GM23248 (cell line): ENCODE results near the gene HOMER2. TPM values are rescaled to one million over a fixed set of nuclear protein-coding genes. Genes with fewer than 3 reads are reported as not detected.

Source experiments
- DNase-seq: peaks from one replicate; pipeline ENCODE4 v3.0.0-alpha.2; 2015
- H2AFZ ChIP-seq: fragments of 200-600 bp; sonication (generic); 2 replicates; pipeline ENCODE4 v1.6.1; 2016; ENCODE audit warnings: antibody characterized with exemption
- H3F3A ChIP-seq: fragments of 200-600 bp; sonication (generic); 2 replicates; pipeline ENCODE4 v1.6.1; 2016; ENCODE audit warnings: mild to moderate bottlenecking, antibody characterized with exemption, mixed run types; ENCODE audit not compliant: insufficient read depth
- H3K27ac ChIP-seq: fragments of 200-600 bp; sonication (generic); 2 replicates; pipeline ENCODE4 v1.5.1; 2016; ENCODE audit warnings: mild to moderate bottlenecking
- H3K27me3 ChIP-seq: fragments of 200-600 bp; sonication (generic); replicated peaks from 2 replicates; pipeline ENCODE4 v1.6.1; 2016; ENCODE audit warnings: mild to moderate bottlenecking; ENCODE audit not compliant: insufficient read depth
- H3K36me3 ChIP-seq: fragments of 200-600 bp; sonication (generic); 2 replicates; pipeline ENCODE4 v1.6.1; 2016; ENCODE audit warnings: low read depth, mild to moderate bottlenecking
- H3K4me1 ChIP-seq: fragments of 200-600 bp; sonication (generic); 2 replicates; pipeline ENCODE4 v1.6.1; 2016; ENCODE audit warnings: mild to moderate bottlenecking; ENCODE audit not compliant: insufficient read depth
- H3K4me2 ChIP-seq: fragments of 200-600 bp; sonication (generic); one replicate; pipeline ENCODE4 v1.6.1; 2016; ENCODE audit warnings: mild to moderate bottlenecking; ENCODE audit not compliant: unreplicated experiment
- H3K4me3 ChIP-seq: fragments of 200-600 bp; sonication (generic); 2 replicates; pipeline ENCODE4 v1.5.1; 2016; ENCODE audit warnings: mild to moderate bottlenecking
- H3K79me2 ChIP-seq: fragments of 200-600 bp; sonication (generic); 2 replicates; pipeline ENCODE4 v1.6.1; 2016; ENCODE audit warnings: mild to moderate bottlenecking; ENCODE audit not compliant: insufficient read depth
- H3K9ac ChIP-seq: fragments of 200-600 bp; sonication (generic); 2 replicates; pipeline ENCODE4 v1.6.1; 2016; ENCODE audit warnings: mild to moderate bottlenecking
- H3K9me2 ChIP-seq: fragments of 200-600 bp; sonication (generic); 2 replicates; pipeline ENCODE4 v1.6.1; 2016; ENCODE audit warnings: mixed run types, mild to moderate bottlenecking, moderate library complexity; ENCODE audit not compliant: insufficient read depth
- H3K9me3 ChIP-seq: fragments of 200-600 bp; sonication (generic); one replicate; pipeline ENCODE4 v1.6.1; 2017; ENCODE audit warnings: low read depth
- H4K20me1 ChIP-seq: fragments of 200-600 bp; sonication (generic); 2 replicates; pipeline ENCODE4 v1.6.0; 2016; ENCODE audit not compliant: insufficient read depth
- EZH2 ChIP-seq: fragments of 200-600 bp; sonication (generic); IDR thresholded peaks from 2 replicates; pipeline ENCODE4 v1.6.1; 2018; ENCODE audit warnings: antibody characterized with exemption, mild to moderate bottlenecking; ENCODE audit not compliant: insufficient read depth, poor library complexity, severe bottlenecking
- EZH2phosphoT487 ChIP-seq: fragments of 200-600 bp; sonication (generic); IDR thresholded peaks from 2 replicates; pipeline ENCODE4 v1.6.1; 2018; ENCODE audit warnings: antibody characterized with exemption, moderate library complexity, mild to moderate bottlenecking, low read depth; ENCODE audit not compliant: insufficient read depth
- WGBS, 2 experiments: methylation state at CpG; one replicate each; pipeline ENCODE4 v1.1.6; 2015 to 2017; ENCODE audit warnings: low lambda C conversion rate in 2 of 2, low coverage in 1 of 2; ENCODE audit errors: missing lambda C conversion rate in 2 of 2; 5-methylcytosine and 5-hydroxymethylcytosine counted together
- in situ Hi-C: fragments of 300-500 bp; cut with MboI; formaldehyde crosslinking; loops from 2 replicates; pipeline ENCODE4 v1.15.0; 2020
- polyA plus RNA-seq: library from polyadenylated mRNA; unstranded; fragments of >200 nt; fragmentation: Nextera tagmentation; extraction: Ambion mirVana; gene quantifications from 2 replicates; pipeline ENCODE4 v1.2.1, GENCODE V29; 2016
- total RNA-seq: library from RNA; depleted of rRNA; stranded (reverse); fragments of >200 nt; shearing (Covaris generic); gene quantifications from 2 replicates; pipeline ENCODE4 v1.2.3, GENCODE V29; 2014

The HOMER2 gene
- total and polyA plus RNA-seq, 2 experiments from 2014 or later = 9.0 to 17.0 TPM

GRCh38 chr15:82839136-82839535, 113.4 kb downstream of the HOMER2 start:
- no peak overlapping the region for H3K4me2 ChIP-seq
- no peak for DNase-seq
- no peaks in the 10 kb centered on the region for H3K9me3 ChIP-seq
- H3K4me1 ChIP-seq = no peaks in the 10 kb centered on the region
- TF ChIP-seq EZH2phosphoT487 (no peak), EZH2 (no peak)
- H3K9ac ChIP-seq = no peak overlapping the region
- H3F3A ChIP-seq = peaks cover 11% of the 10 kb centered on the region
- in situ Hi-C loops = no loop called here
- H3K9me2 ChIP-seq = no peaks in the 10 kb centered on the region
- H2AFZ ChIP-seq = no peak overlapping the region
- H3K27ac ChIP-seq = no peak overlapping the region
- peaks cover 35% of the 10 kb centered on the region for H3K36me3 ChIP-seq
- H3K27me3 ChIP-seq = no peaks in the 10 kb centered on the region
- no peaks in the 10 kb centered on the region for H4K20me1 ChIP-seq
- H3K4me3 ChIP-seq = no peak overlapping the region
- H3K79me2 ChIP-seq = peaks cover 23% of the 10 kb centered on the region

GRCh38 chr15:82838096-82838735, 114.3 kb downstream of the HOMER2 start:
- 93% methylated on average over 14 of the region's 14 CpGs for WGBS, 2 experiments
- H3K36me3 ChIP-seq = peaks cover 38% of the 10 kb centered on the region
- peaks cover 28% of the 10 kb centered on the region for H3K79me2 ChIP-seq
- H3K9ac ChIP-seq = no peak overlapping the region
- H2AFZ ChIP-seq = no peak overlapping the region
- peaks cover 20% of the 10 kb centered on the region for H3F3A ChIP-seq
- no peaks in the 10 kb centered on the region for H3K9me3 ChIP-seq
- H3K4me1 ChIP-seq = peaks cover 3% of the 10 kb centered on the region
- TF ChIP-seq EZH2 = no peak
- DNase-seq = no peak
- H3K27ac ChIP-seq = no peak overlapping the region
- H4K20me1 ChIP-seq = no peaks in the 10 kb centered on the region
- no peak overlapping the region for H3K4me3 ChIP-seq
- in situ Hi-C loops = no loop called here
- H3K4me2 ChIP-seq = no peak overlapping the region
- no peaks in the 10 kb centered on the region for H3K9me2 ChIP-seq
- no peaks in the 10 kb centered on the region for H3K27me3 ChIP-seq

- Histone ChIP-seq H3K9me2 (no peaks in the 10 kb centered on the region), H3K4me2 (no peak overlapping the region), H3K4me1 (peaks cover 19% of the 10 kb centered on the region), H3K4me3 (no peak overlapping the region), H3K9me3 (no peaks in the 10 kb centered on the region), H3K9ac (no peak overlapping the region), H4K20me1 (no peaks in the 10 kb centered on the region), H3K36me3 (peaks cover 46% of the 10 kb centered on the region), H3F3A (peaks cover 39% of the 10 kb centered on the region), H3K79me2 (peaks cover 28% of the 10 kb centered on the region), H3K27me3 (no peaks in the 10 kb centered on the region), H3K27ac (no peak overlapping the region), H2AFZ (no peak overlapping the region)
- DNase-seq = no peak
- in situ Hi-C loops = no loop called here
- no peak for TF ChIP-seq EZH2phosphoT487
- TF ChIP-seq EZH2 = no peak
- 96 to 100% methylated on average over 5 to 7 of the region's 7 CpGs for WGBS, 2 experiments
Measured at GRCh38 chr15:82835391-82835917, 117.1 kb downstream of the HOMER2 start.

- 78 to 80% methylated on average over 4 of the region's 4 CpGs for WGBS, 2 experiments
- peaks cover 64% of the 10 kb centered on the region for H3K36me3 ChIP-seq
- peak overlapping the region; percentile 75 for H3K4me2 ChIP-seq
- H3K9me3 ChIP-seq = no peaks in the 10 kb centered on the region
- peaks cover 45% of the 10 kb centered on the region for H3F3A ChIP-seq
- DNase-seq = no peak
- peak overlapping the region; percentile 37 for H3K4me3 ChIP-seq
- peaks cover 19% of the 10 kb centered on the region for H3K4me1 ChIP-seq
- peak overlapping the region; percentile 74 for H3K27ac ChIP-seq
- no peaks in the 10 kb centered on the region for H3K27me3 ChIP-seq
- peak overlapping the region; percentile 46 for H3K9ac ChIP-seq
- H2AFZ ChIP-seq = no peak overlapping the region
- in situ Hi-C loops = no loop called here
- H4K20me1 ChIP-seq = no peaks in the 10 kb centered on the region
- no peaks in the 10 kb centered on the region for H3K9me2 ChIP-seq
- TF ChIP-seq EZH2phosphoT487 (no peak), EZH2 (no peak)
- H3K79me2 ChIP-seq = peaks cover 28% of the 10 kb centered on the region
Measured at GRCh38 chr15:82833362-82833682, 119.2 kb downstream of the HOMER2 start.
